Epidermal melanocyte (primary cell): ENCODE measurements around the gene PITRM1.

Source experiments
- DNase-seq: peaks from one replicate; pipeline ENCODE4 v3.0.0; 2011; ENCODE audit warnings: low spot score; ENCODE audit not compliant: insufficient read length

PITRM1 gene

DNA sequence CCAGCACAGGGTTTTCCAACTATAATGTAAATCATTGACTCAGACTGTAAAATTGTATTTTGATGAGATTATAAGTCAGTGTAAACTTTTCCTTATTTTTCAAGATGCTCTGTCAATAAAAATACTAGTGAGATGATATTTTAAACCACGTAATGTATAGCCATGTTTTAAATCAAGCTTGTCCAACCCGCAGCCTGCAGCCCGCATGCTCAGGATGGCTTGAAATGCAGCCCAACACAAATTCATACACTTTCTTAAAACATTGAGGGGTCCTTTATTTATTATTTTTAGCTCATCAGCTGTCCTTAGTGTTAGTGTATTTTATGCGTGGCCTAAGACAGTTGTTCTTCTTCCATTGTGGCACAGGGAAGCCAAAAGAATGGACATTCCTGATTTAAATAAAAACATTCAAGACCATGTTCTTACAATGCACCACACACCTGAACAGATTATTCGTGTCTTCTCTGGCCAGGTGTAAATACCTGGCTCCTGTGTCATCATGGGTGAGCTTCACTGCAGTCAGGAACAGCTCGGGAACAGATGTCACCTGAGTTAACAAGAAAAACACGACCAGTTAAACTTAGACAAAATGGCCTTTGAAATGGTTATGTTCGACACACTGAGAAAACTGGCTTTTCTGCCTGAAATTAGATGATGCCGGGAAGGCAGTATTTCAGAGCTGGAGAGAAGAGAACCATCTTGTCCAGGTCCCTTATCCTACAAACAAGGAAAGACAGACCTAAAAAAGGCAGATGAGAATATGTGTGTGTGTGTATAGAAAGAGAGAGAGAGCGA lies 5.9 kb downstream of the PITRM1 start:
- DNase-seq = no peak

- DNase-seq = no peak
Measured at GRCh38 chr10:3165196-3165595, 7.4 kb downstream of the PITRM1 start.

GRCh38 chr10:3163879-3164278 lies 8.7 kb downstream of the PITRM1 start:
- DNase-seq = no peak

GRCh38 chr10:3162533-3162932 lies 10.0 kb downstream of the PITRM1 start:
- no peak for DNase-seq

DNA sequence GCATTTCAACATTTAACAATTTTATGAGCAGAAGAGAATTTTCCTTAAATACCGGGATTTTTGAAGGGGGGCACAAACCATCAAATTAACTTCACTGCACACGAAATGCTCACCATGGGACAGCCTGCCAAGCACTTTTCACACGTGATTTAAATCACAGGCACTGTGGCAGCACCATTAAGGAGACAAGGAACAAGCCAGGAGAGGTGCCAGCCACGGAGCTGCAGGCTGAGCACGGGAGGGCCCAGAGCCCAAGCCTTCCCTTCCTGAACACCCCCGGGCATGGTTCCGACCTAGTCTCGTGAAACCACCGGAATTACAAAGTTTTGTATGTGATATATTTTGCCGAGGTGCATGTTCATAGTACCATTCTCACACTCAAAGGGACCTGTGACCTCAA lies 13.4 kb downstream of the PITRM1 start:
- DNase-seq = no peak

GRCh38 chr10:3154666-3155065 lies 17.9 kb downstream of the PITRM1 start:
- DNase-seq = no peak

GRCh38 chr10:3152566-3152935 lies 20.0 kb downstream of the PITRM1 start:
- no peak for DNase-seq

- no peak for DNase-seq
Measured at GRCh38 chr10:3151889-3152565, 20.6 kb downstream of the PITRM1 start.

DNA sequence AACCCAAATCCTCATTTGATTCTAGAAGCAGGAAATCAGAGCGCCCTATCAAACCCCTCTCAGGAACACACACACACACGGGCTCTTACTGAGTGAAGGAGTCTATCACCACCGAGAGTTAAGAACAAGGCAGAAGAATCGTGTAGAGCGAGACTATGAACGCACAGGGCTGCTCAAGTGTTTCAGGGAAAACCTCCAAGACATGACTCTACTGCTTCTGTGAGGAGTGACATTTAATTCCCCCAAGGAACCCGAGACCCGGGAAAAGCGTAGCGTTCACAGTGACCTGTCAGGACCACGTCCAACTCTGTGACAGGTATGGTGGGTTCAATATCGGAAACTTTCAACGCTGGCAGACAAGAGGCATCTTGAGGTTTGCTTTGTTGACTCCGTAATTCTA lies 21.6 kb downstream of the PITRM1 start:
- DNase-seq = no peak

- DNase-seq = no peak
Measured at GRCh38 chr10:3150366-3150765, 22.2 kb downstream of the PITRM1 start.

- DNase-seq = no peak
Measured at GRCh38 chr10:3149918-3150317, 22.7 kb downstream of the PITRM1 start.

DNA sequence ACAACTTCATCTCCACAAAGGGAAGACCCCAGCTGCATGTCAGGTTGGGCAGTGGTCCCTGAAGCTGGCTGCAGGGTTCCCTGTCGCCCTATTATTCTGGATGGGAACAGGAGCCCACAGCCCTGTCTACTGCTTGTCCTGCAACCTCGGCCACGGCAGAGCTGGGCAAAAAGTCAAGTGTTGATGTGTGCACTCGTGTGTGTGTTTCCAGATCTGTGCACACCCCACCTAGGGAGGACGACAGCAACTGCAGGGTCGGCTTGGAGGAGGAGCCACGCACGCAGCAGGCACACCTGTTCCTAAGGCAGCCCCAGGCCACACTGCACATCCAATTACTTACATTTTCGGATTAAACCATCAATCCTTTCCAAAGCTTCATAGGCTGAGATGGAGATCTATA lies 23.6 kb downstream of the PITRM1 start:
- no peak for DNase-seq

DNA sequence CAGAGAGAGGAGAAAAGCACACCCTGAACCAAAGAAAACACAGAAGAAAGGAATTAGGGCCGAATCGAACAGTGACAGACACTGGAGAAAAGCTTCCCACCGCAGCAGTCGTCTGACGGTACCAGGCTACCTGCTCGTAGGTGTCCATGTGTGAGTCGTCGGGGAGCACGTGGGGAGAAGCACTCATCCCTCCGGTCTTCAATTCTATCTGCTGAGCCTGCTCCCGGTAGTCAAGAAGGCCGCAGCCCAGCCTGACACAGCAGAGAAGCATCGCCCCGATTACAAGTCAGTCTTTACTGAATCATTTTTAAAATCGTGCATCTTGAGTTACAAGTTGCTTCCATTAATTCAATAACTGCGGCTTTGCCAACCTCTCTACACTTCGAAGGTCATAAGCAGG lies 24.5 kb downstream of the PITRM1 start:
- no peak for DNase-seq

DNA sequence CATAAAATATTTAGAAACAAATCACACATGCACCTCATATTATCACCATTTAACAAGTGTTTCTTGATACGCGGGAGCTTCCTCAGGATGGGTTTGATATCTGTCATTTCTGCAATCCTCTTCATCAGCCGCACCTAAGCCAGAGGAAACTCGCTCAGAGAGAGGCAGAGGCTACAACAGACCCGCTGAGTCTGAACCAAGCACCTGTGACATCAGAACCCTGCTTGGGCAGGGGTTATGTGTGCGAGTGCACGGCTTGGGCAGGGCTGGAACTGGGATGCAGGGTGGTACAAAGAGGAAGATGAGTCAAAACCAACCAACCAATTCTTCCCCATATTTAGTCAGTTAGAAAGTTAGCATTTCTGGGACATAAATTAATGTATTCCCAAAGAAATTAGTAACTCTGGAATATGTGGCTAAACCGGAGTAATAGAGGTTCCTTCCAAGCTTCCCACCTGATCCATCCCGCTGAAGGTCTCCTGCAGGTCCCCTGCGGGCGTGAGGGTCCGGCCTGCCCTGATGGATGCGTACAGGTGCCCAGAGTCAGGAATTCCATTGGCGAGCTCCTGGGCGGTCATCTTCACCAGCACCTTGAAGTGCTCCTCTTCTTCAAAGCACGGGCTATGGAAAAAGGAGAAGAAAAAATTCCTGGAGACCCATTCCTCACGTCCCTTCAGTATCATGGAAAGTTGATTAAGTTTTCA lies 25.3 kb downstream of the PITRM1 start:
- DNase-seq = no peak

- DNase-seq = no peak
Measured at GRCh38 chr10:3146289-3146688, 26.3 kb downstream of the PITRM1 start.

- DNase-seq = no peak
Measured at GRCh38 chr10:3145366-3145765, 27.2 kb downstream of the PITRM1 start.

DNA sequence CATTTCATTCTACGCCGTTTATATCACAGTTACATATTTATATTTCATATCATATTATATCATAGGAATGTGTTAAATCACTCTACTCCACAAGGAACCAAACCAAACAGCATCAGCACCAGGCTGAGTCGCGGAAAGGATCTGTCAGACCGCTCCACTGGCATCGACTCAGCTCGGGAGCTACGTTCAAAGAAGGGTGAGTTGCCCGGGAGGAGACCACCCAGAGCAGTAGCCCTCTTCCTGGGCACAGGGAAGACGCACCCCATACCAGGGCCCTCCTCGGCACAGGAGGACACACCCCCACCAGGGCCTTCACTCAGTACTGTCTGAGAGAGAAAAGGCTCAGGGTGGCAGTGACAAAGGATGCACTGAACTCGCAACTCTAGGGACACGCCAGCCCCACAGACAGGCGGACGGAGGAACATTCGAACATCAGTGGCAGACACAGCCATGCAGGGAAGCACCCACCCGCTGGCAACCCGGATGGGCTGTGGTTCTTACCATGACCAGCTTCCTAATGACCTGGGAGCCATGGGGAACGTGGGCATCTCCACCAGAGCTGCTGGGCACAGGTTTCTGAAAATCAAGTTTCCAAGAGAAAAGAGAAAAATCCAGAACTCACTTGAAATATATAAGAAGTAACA lies 28.7 kb downstream of the PITRM1 start:
- DNase-seq = no peak

DNA sequence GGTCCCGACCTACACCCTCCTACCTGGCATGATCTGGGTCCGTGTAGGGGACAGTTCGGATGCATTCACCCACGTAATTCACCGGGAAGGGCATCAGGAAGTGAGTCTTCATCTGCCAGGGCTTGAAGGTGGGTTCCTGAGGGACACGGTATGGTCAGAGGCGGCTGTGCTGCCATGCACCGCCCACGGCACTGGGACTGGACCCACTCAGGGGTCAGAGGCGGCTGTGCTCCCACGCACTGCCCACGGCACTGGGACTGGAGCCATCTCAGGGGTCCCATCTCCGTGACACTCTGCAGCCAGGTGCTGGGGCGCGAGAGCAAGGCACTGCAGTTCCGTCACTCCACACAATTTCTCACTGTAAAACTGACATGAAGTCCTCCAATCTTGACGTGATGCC lies 29.2 kb downstream of the PITRM1 start:
- DNase-seq = no peak

DNA sequence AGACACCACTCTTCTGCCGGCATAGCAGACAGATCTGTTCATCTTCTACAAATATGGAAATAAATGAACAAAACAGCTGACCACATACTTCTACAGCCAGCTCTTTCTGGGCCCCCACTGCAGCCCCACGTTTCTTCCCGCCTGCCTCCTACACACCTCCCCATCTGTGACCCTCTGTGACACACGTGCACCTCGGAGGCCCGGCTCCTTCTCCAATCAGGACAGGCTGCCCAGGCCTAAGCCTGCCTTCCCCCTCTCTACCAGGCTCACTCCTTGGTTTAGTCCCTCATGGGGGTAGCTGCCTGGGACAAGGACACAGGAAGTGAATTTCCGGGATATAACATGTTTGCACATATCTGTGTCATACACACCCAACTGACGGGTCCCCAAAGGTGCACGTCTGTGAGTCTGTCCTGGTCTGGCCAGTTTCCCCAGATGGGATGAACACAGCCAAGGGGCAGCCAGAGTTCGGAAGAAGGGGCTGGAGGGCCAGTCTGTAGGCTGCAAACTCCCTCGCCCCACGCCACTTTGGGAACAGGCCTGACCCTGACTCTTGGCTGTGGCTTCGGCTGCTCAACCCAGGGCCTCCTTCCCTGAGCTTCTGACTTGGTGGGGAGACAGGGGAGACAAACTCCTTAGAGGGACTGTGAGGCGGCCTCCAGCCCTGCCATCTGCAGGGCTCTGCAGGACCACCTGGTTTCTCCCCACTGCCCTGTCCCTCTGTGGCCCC lies 30.3 kb downstream of the PITRM1 start:
- DNase-seq = no peak

DNA sequence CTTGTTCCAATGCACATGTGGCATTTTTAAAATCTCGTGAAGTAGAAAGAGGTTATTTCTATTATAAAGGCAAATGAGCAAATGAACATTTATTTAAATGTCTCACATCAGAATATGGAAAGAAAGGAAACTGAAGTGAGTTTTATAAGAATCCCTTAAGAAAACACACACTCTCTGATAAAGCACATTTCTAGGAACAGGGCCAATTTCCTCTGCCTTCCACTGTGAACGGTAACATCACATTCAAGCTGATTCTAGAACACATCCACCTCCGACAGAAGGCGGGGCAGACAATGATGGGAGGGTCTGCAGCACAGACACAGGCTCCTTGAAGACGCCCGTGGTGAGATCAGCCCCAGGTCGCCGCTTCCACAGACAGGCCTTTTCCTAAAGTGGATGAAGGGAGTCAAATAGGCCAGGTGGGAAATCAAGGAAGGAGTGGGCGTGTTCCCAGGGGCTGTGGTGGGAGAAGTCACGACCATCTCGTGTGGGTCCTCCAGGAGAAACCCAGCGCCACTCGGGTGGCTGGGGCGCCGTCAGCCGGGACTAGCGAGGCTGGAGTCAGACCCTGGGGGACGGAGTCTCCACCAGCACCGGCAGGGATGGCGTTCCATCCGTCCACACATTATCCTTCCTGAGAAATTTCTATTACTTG lies 31.1 kb downstream of the PITRM1 start:
- DNase-seq = no peak

DNA sequence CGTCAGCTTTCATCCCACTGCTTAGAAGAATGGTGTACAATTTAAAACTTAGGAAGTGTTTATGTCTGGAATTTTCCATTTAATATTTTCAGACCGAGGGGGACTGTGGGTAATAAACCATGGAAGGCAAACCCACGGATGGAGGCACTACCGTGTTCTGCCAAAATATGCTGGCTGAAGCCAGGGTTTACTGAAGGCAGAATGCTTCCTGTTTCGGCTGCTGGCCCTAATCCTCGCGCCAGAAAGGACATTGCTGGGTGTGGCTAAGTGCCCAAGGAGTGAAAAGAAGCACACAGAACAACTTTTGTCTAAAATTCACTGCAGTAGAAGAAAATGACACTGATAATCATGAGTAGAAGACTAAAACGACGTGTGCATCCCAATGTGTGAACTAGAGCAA lies 32.3 kb downstream of the PITRM1 start:
- DNase-seq = no peak
